ENCODE measurements around the gene IPO4.
A peak's percentile ranks its signal among the peaks of the same experiment; 100 is the strongest.

The IPO4 gene

GRCh38 chr14:24146453-24146977, 42.1 kb downstream of the IPO4 start, which contains the start of gene PSME2:
Gene PSME2, minus strand, starts transcription at chr14:24146610. Its CDS starts 29 bp downstream, at chr14:24146581.
- peak; percentile 79 for DNase-seq

DNA sequence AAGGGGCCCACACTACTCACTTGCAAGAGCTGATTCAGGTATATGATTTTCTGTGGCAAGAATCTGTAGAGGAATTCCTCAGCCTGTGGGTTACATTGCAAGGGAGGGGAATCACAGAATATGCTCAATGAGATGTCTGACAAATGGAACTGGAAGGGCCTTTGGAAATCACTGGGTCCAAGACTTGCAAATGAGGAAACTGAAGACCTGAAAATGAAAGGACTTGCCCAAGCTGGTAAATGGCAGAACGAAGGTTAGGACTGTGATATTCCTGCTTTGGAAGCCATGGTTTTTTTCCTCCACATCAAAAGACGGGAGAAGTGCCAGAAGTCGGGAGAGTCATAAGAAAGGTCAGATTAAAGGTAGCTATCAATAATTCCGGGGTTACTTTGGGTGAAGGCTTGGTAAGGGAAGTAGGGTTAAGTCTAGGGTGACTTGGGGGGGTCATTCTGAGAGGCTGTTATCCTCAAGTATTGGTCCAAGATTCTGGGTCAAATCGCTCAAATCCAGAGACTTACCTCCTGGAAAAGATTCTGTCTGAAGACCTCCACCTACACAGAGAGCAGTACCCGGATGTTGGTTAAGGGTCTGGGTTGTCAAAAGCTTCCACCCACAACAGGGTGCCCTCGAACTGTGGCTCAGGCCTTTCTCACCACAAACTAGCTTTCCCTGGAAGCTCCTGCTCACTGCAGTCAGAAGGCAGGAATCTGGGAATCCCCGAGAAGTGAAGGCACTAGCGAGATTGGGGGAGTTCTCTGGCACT, 42.7 kb downstream of the IPO4 start:
- no peak for DNase-seq

GRCh38 chr14:24145219-24145618, 43.4 kb downstream of the IPO4 start:
- no peak for DNase-seq

DNA sequence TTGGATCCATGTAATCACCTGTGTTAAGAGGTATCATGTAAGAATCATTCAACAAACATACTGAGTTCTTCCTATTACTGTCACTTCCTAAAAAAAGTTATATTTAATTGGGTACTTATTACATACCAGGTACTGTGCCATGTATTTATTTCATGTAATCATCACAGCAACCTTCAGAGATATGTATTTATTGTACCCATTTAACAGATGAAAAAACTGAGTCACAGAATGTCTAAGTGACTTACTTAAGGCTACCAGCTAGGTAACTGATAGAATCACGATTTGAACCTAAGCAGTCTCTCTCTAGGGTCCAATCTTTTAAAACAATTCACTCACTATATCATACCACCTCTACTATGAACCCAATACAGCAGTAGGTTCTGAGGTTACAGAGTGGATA, 44.2 kb downstream of the IPO4 start:
- no peak for DNase-seq

- DNase-seq = no peak
Observed at GRCh38 chr14:24143511-24143910, 45.1 kb downstream of the IPO4 start.

- DNase-seq = peak; percentile 99
Observed at GRCh38 chr14:24141097-24141880, 47.3 kb downstream of the IPO4 start, which contains the start of gene EMC9. Gene EMC9, minus strand, starts transcription at chr14:24141591. Its CDS starts 287 bp downstream, at chr14:24141304.

- DNase-seq = no peak
Observed at GRCh38 chr14:24139272-24139934, 49.2 kb downstream of the IPO4 start.

GRCh38 chr14:24138396-24139271, 50.0 kb downstream of the IPO4 start:
- DNase-seq = no peak

DNA sequence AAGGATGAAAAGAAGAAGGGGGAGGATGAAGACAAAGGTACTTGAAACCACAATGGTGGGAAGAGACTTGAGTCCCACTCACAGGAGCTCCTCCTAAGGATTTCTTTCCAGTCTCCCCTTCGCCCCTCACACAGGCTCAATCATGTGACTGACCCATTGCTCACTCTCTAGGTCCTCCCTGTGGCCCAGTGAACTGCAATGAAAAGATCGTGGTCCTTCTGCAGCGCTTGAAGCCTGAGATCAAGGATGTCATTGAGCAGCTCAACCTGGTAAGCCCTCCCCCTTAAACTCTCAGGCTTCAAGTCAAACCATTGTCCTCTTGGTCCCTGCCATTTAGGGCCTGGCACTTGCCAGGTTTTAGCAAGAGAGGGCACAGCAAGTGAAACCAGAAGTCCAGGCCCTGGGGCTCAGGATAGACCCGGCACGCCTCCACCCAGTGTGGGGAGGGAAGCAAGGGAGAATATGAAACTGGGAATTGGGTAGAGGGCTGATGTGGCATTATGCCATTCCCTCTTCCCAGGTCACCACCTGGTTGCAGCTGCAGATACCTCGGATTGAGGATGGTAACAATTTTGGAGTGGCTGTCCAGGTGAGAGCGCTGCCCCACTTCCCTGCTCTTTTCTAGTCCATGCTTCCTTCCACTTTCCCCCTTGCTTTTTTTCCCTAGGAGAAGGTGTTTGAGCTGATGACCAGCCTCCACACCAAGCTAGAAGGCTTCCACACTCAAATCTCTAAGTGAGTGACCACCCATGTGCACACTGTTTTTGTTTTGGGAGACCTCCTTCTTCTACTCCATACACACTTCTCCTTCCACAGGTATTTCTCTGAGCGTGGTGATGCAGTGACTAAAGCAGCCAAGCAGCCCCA, 50.9 kb downstream of the IPO4 start:
- no peak for DNase-seq

- no peak for DNase-seq
Observed at GRCh38 chr14:24136684-24137528, 51.7 kb downstream of the IPO4 start.

DNA sequence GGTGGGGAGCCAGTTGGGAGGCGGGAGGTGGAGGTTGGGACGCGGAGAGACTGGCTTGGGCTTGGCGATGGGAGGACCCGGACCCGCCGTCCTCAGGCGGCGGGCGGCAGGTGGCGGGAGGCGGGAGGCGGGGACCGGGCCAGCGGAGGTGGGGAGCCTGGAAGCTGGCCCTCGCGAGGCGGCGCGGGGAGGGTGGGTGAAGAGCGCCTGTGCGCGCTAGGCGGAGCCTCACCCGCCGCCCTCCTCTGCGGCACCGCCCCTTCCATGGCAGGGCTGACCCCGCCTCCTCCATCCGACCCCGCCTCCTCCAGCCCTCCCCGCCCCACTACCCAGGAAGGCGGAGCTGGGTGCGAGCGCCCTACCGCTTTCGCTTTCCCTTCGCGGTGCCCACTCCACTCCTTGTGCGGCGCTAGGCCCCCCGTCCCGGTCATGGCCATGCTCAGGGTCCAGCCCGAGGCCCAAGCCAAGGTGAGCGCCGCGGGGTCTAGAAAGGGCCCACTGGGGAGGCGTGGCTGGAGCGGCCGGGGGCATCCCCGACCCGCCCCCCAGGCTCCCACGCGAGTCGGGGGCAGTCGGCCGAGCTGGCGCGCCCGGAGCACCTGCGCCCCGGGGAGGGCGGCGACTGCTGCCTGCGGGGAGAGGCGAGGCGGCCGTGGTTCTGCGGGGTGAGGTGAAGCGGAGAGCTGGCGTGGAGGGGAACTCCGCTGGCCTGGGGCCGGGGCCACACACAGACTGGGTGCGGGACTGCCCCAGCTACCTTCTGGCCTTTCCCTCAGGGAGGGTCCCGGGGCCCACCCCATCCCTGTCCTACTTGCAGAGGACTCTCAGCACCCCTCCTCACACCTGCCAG, 52.6 kb downstream of the IPO4 start, which contains the start of gene PSME1:
TSS of gene PSME1 (plus strand) at position 361 of the 850 bp plus-strand sequence. CDS start at position 430, 69 bp downstream.
- DNase-seq = peak; percentile 69

- no peak for DNase-seq
Observed at GRCh38 chr14:24135584-24135833, 53.1 kb downstream of the IPO4 start.

- no peak for DNase-seq
Observed at GRCh38 chr14:24133735-24134134, 54.9 kb downstream of the IPO4 start.

GRCh38 chr14:24132976-24133375, 55.6 kb downstream of the IPO4 start:
- DNase-seq = no peak

GRCh38 chr14:24132061-24132685, 56.4 kb downstream of the IPO4 start:
- no peak for DNase-seq

GRCh38 chr14:24131549-24131966, 57.1 kb downstream of the IPO4 start:
- no peak for DNase-seq

GRCh38 chr14:24130717-24131548, 57.7 kb downstream of the IPO4 start:
- no peak for DNase-seq

GRCh38 chr14:24130380-24130716, 58.3 kb downstream of the IPO4 start, which contains the start of gene FITM1:
Gene FITM1, plus strand, starts transcription at chr14:24130659. Its CDS starts 905 bp downstream, at chr14:24131564.
- no peak for DNase-seq
